Colonic mucosa (tissue), 4 donors: ENCODE results near the gene IFI35. TPM values are rescaled to one million over a fixed set of nuclear protein-coding genes. Genes with fewer than 3 reads are reported as not detected.
A peak's percentile ranks its signal among the peaks of the same experiment; 100 is the strongest.
"Not testable (repeated sequence)": the region's sequence is repeated elsewhere in the genome, so short reads cannot be mapped to it uniquely, and the experiment has no call there.

Experiments
- DNase-seq: peaks from one replicate; pipeline ENCODE4 v3.0.0-alpha.2; 2020
- H3K27ac ChIP-seq: fragments of 200-600 bp; one replicate; pipeline ENCODE4 v1.8.0; 2021
- H3K27me3 ChIP-seq: fragments of 200-600 bp; one replicate; pipeline ENCODE4 v1.8.0; 2021
- H3K36me3 ChIP-seq: fragments of 200-600 bp; one replicate; pipeline ENCODE4 v1.8.0; 2021
- H3K4me1 ChIP-seq: fragments of 200-600 bp; one replicate; pipeline ENCODE4 v1.8.0; 2021; ENCODE audit warnings: mild to moderate bottlenecking
- H3K4me3 ChIP-seq: fragments of 200-600 bp; one replicate; pipeline ENCODE4 v1.8.0; 2021
- H3K9ac ChIP-seq, 2 donors: one replicate each; pipeline ENCODE4 v1.7.0; 2013; ENCODE audit warnings: control low read depth in 2 of 2, low read depth in 2 of 2, low read length in 2 of 2
- H3K9me3 ChIP-seq: fragments of 200-600 bp; one replicate; pipeline ENCODE4 v1.8.0; 2021
- CTCF ChIP-seq: fragments of 200-600 bp; IDR thresholded peaks from one replicate; pipeline ENCODE4 v1.8.0; 2022; ENCODE audit warnings: antibody characterized with exemption, mild to moderate bottlenecking
- intact Hi-C: fragments of 100-400 bp; cut with DNase I; formaldehyde crosslinking; loops from one replicate; pipeline ENCODE4 v1.14.1; 2022
- total RNA-seq, 2 donors: library from RNA; stranded (reverse); fragmentation: NEBNext Ultra II Directional in 1 of 2; extraction: Animal tissue kit (Norgen Biotek cat#: 25700) in 1 of 2; gene quantifications; one replicate each; pipeline ENCODE4 v1.2.1, GENCODE V29; 2021
- donor health status: healthy.
- donor health status: DM: no; HTN: no; CAD: no.
- donor health status: DM: no; HTN: no; CAD: no.

The IFI35 gene
- total RNA-seq, 2 donors from 2014 or later = 25.9 to 27.9 TPM

DNA sequence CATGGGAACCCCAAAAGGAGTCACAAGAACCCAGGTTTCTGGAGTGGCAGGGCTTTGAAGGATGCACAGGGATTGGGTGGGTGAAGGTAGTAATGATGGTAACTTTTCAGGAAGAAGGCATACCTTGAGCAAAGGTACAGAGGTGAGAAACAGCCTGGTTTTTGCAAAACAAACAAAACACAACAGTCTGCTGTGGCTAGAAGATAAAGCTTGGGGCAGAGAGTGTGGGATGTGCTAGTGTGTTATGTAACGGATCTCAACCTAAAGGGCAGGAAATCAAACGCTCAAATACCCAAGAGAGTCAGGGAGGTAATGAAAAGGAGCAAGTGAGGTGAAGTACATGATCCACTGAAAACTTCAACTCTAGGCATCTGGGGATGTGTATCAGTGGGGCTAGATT is 31.3 kb upstream of the IFI35 start:
- no peak overlapping the region for H3K27ac ChIP-seq
- no peaks in the 10 kb centered on the region for H3K27me3 ChIP-seq
- no peak for DNase-seq
- H3K36me3 ChIP-seq = no peaks in the 10 kb centered on the region
- no peak overlapping the region for H3K9ac ChIP-seq
- H3K4me1 ChIP-seq = peaks cover 10% of the 10 kb centered on the region
- TF ChIP-seq CTCF = no peak
- no peak overlapping the region for H3K4me3 ChIP-seq
- intact Hi-C loops = no loop called here
- no peaks in the 10 kb centered on the region for H3K9me3 ChIP-seq

DNA sequence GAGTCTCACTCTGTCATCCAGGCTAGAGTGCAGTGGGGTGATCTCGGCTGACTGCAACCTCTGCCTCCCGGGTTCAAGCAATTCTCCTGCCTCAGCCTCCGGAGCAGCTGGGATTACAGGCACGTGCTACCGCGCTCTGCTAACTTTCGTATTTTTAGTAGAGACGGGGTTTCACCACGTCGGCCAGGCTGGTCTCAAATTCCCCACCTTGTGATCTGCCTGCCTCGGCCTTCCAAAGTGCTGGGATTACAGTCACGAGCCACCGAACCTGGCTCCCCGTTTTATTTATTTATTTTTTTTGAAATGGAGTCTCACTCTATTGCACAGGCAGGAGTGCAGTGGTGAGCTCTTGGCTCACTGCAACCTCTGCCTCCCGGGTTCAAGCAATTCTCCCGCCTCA is 30.9 kb upstream of the IFI35 start:
- H3K4me3 ChIP-seq, intact Hi-C loops, H3K27ac ChIP-seq, H3K9me3 ChIP-seq, H3K27me3 ChIP-seq, H3K9ac ChIP-seq, H3K36me3 ChIP-seq, DNase-seq: not testable (repeated sequence)
- H3K4me1 ChIP-seq = peaks cover 10% of the 10 kb centered on the region

GRCh38 chr17:42979511-42980273 is 26.9 kb upstream of the IFI35 start, which contains the start of gene PTGES3L:
TSS of gene PTGES3L (minus strand) at chr17:42980080. CDS start at chr17:42980053, 27 bp downstream.
- DNase-seq = peak; percentile 61
- H3K36me3 ChIP-seq = no peaks in the 10 kb centered on the region
- intact Hi-C loops = no loop called here
- peak within 1 kb of the TSS; percentile 97 for H3K27ac ChIP-seq
- peak within 1 kb of the TSS; percentile 86 to 88 for H3K9ac ChIP-seq
- peak within 1 kb of the TSS; percentile 96 for H3K4me3 ChIP-seq
- no peak for TF ChIP-seq CTCF
- H3K27me3 ChIP-seq = no peaks in the 10 kb centered on the region
- peaks cover 19% of the 10 kb centered on the region for H3K4me1 ChIP-seq
- no peaks in the 10 kb centered on the region for H3K9me3 ChIP-seq

GRCh38 chr17:42980274-42980765 is 26.3 kb upstream of the IFI35 start, which contains the start of gene RUNDC1:
TSS of gene RUNDC1 (plus strand) at chr17:42980565. CDS start at chr17:42980577, 12 bp downstream.
- DNase-seq = peak; percentile 97
- Histone ChIP-seq H3K4me3 (peak within 1 kb of the TSS; percentile 96), H3K9ac (peak within 1 kb of the TSS; percentile 86 to 88), H3K4me1 (peaks cover 19% of the 10 kb centered on the region), H3K36me3 (no peaks in the 10 kb centered on the region), H3K27ac (peak within 1 kb of the TSS; percentile 97), H3K9me3 (no peaks in the 10 kb centered on the region), H3K27me3 (no peaks in the 10 kb centered on the region)
- TF ChIP-seq CTCF = no peak
- intact Hi-C loops = no loop called here

DNA sequence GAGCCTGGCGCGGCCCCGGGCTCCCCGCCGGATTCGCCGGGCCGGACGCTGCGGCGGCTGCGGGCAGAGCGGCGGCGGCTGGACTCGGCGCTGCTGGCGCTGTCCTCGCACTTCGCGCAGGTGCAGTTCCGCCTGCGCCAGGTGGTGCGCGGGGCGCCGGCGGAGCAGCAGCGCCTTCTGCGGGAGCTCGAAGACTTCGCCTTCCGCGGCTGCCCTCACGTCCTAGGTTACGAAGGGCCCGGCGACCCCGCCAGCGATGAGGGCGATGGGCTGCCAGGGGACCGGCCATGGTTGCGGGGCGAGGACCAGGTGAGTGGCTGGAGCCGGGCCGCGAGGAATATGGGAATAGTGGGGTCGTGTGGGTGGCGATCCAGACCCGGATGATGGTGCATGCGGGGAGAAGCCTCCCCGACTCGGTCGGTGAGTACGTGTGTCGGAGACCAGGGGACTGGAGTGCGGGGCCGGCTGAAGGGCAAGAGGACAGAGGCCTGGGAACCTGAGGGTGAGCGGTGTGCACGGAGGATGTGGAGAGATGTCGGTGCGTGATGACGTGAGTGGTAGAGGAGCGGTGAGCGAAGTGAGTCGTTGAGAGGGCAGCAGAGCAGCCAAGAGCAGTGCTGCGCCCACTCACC is 25.7 kb upstream of the IFI35 start:
- peak overlapping the region; percentile 96 for H3K4me3 ChIP-seq
- H3K36me3 ChIP-seq = no peaks in the 10 kb centered on the region
- intact Hi-C loops = no loop called here
- H3K9me3 ChIP-seq = no peaks in the 10 kb centered on the region
- DNase-seq = peak; percentile 75
- H3K9ac ChIP-seq = peak overlapping the region; percentile 86 to 88
- peaks cover 19% of the 10 kb centered on the region for H3K4me1 ChIP-seq
- peak overlapping the region; percentile 97 for H3K27ac ChIP-seq
- no peak for TF ChIP-seq CTCF
- H3K27me3 ChIP-seq = no peaks in the 10 kb centered on the region
